Measurements from ENCODE around the gene RFX4.
A peak's percentile ranks its signal among the peaks of the same experiment; 100 is the strongest.

The RFX4 gene

DNA sequence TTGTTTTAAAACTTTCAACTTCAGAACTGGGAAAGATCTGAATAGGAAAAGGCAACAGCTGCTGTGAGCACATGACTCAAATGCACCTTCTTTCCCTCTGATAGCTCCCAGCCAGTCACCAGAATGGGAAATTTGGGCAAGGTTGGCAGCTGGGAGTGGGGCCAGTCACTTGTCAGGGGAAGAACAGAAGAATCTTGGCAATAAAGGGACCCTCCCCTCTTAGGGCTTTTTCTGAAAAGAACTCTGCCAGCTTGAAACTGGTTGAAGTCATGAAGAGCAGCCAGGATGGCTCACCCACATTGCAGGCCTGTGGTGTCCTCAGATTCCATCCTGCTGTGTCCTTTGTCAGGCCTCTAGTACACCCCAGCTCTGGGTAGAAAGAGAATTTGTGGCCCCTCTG is 181.4 kb downstream of the RFX4 start:
- no peak for DNase-seq (ENCODE audit: low read depth in 2 of 2)

DNA sequence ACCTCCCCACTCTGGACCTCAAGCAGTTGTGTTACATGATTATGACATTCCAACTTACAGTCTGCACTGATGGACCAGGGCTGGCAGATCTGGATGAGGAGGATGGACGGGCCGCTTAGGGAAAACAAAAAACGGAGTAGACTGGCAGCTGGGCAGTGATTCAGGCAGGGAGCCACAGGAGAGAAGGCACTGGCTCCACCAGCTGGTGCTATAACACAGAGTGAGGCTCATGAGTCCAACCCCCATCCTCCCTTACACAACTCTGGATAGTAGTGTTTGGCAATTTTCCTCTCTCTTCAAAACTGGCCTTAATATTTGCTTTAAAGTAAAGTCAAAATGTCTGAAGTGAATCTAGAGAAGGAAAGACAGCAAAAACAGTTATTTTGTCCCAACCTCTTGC is 181.9 kb downstream of the RFX4 start:
- DNase-seq (ENCODE audit: low read depth in 2 of 2): no peak

DNA sequence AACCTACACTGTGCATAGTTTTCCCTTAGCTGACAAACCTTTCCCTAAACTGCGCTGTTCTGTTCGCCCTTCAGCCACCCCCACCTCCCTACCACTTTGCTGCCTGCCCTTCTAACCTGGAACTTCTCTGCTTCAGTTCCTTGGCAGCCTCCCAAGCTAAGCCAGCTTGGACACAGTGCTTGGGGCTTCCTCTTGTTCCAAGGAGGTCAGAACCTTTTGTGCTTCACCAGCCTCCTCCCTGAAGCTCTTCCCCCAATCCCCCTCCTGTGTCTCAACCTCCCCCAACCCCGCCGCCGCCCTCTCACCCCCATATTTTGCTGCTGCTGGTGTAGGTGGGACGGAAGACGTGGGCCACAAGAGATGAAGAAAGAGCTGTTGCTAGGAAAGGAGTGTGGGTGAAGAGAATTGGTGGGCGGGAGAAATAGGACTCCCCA is 183.6 kb downstream of the RFX4 start:
- no peak for DNase-seq (ENCODE audit: low read depth in 2 of 2)

DNA sequence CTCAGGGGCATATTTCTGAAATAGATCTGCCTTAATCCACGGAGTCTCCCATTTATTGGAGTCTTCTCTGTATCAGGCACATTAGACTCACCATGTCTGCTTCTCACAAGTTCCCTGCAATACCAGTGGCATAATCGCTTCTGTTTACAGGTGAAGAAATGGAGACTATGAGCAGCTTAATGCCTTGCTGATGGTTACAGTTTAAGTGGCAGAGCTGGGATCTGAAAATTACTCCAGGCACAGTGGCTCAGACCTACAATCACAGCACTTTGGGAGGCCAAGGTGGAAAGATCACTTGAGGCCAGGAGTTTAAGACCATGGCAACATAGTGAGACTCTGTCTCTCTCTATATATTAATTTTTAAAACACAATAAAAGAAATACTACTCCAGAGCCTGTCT is 184.4 kb downstream of the RFX4 start:
- no peak for DNase-seq (ENCODE audit: low read depth in 2 of 2)

GRCh38 chr12:106767954-106768822 is 185.4 kb downstream of the RFX4 start:
- no peak for DNase-seq (ENCODE audit: low read depth in 2 of 2)

- no peak for DNase-seq (ENCODE audit: low read depth in 2 of 2)
These were observed 186.3 kb downstream of the RFX4 start for GRCh38 chr12:106769078-106769477.

- no peak for DNase-seq (ENCODE audit: low read depth in 2 of 2)
These were observed 186.7 kb downstream of the RFX4 start for GRCh38 chr12:106769546-106769945.

DNA sequence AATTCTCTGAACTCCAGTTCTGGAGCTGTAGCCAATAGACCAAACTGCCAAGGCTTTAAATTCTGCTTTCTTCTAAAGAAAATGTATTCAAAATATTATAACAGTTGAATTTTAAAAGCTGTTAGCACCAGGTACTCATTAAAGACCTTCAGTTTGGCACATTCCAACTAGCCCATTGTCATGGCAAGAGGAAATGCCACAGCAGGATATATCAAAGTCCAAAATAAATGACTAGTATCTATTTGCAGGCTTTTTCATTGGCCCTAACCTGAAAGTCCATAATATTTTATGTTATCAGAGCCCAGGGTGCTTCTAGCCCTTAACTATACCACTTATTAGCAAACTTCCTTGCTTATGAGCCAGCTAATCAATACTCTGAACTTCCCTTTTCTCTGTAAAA is 188.6 kb downstream of the RFX4 start:
- DNase-seq (ENCODE audit: low read depth in 2 of 2): no peak

- no peak for DNase-seq (ENCODE audit: low read depth in 2 of 2)
These were observed 190.6 kb downstream of the RFX4 start for GRCh38 chr12:106773286-106774004.

DNA sequence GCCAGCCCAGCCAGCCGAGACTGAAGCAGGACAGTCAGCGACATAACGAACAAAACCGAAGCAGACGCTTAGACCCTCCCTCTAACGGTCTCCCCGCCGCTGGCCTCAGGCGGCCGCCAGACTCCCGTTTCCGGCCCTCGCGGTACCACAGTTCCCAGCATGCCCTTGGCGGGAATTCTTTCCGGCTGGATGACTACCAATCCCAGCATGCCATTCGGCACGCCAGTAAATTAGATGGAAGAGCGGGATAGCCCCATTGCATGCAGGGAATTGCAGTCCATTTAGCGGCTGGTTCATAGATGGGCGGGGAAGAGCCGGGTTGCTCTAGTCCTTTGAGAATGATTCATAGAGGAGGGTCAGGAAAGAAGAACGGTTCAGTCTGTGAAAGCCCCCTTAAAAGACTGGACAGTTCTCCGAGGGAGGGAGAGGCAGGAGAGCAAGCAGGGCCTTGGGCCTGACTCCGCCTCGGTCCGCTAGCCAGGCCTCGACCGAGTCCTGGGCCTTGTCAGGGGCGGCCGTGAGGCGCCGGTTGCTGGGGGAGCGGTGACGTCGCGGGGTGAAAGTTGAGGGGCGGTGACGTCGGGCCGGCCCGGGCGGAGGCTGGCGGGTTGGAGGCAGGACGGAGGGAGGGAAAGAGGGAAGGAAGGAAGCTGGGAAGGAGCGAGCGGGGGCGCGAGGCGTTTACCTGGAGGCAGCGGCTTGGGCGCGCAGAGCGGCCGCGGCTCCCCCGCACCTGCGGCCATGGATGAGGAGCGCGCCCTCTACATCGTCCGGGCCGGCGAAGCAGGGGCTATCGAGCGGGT is 191.4 kb downstream of the RFX4 start, which contains the start of gene RIC8B:
RIC8B (plus strand) TSS at position 678 of the 803 bp plus-strand sequence; CDS start at position 742, 64 bp downstream.
- peak; percentile 53 to 63 for DNase-seq (ENCODE audit: low read depth in 2 of 2)

DNA sequence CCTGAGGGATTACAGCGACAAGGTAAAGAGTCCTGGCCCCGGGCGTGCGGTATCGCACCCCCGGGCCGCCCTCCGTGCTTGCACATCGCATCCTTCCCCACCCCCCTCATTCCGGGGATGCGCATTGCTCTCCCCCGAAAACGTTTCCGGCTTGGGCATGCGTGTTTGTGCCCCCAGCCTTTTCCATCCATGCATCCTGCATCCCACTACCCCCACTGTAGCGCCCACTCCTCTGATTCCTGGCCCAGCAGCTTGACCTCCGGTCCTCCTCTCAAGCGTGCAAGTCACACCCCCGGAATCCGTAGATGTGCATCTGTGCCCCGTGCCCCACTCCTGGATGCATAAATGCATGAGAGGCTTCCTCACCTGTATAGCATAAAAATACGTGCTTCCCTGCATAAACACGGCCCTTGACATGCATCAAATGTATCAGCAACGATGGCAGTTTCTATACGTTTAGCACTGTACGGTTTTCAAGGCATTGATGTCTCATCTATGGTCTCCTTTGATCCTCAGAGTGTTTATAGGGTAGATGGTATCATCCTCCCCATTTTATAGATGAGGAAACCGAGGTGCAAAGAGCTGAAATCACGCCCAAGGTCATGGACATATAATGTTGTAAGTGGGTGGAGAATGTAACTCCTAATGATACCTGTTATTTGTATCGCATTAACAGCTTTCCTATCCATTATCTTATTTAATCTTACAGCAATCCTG is 192.2 kb downstream of the RFX4 start:
- DNase-seq (ENCODE audit: low read depth in 2 of 2): no peak

DNA sequence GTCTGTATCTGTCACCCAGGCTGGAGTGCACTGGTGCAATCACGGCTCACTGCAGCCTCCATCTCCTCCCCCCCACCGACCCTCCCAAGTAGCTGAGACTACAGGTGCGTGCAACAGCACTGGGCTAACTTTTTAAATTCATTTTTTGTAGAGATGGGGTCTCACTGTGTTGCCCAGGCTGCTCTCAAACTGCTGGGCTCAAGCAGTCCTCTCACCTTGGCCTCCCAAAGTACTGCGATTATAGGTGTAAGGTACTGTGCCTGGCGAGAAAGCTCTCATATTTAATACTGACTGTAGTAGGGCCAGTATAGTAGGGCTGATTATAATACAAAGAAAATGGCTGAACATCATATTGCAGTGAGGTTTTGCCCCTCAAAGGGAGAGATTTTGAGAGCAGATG is 194.1 kb downstream of the RFX4 start:
- no peak for DNase-seq (ENCODE audit: low read depth in 2 of 2)

GRCh38 chr12:106780010-106780631 is 197.3 kb downstream of the RFX4 start:
- DNase-seq (ENCODE audit: low read depth in 2 of 2): no peak

DNA sequence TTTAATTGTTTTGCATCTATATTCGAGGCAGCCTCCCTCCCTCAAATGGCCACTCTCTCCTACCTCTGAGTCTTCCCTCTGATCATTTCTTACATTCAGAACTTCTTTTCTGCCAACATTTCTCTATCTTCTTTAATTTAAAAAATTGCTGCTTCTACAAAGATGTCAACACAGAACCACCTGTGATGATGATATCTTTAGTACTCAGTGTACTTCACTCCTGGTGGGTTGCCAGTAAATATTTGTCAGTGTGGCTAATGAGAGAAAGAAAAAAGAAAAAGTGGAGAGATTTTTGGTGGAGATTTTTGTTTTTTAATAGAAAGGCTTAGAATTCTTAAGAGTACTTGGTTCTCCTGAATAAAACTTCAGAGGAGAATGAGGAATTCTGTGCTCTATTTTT is 199.8 kb downstream of the RFX4 start:
- DNase-seq (ENCODE audit: low read depth in 2 of 2): no peak

GRCh38 chr12:106783515-106783914 is 200.7 kb downstream of the RFX4 start:
- no peak for DNase-seq (ENCODE audit: low read depth in 2 of 2)

GRCh38 chr12:106790020-106790419 is 207.2 kb downstream of the RFX4 start:
- no peak for DNase-seq (ENCODE audit: low read depth in 2 of 2)

DNA sequence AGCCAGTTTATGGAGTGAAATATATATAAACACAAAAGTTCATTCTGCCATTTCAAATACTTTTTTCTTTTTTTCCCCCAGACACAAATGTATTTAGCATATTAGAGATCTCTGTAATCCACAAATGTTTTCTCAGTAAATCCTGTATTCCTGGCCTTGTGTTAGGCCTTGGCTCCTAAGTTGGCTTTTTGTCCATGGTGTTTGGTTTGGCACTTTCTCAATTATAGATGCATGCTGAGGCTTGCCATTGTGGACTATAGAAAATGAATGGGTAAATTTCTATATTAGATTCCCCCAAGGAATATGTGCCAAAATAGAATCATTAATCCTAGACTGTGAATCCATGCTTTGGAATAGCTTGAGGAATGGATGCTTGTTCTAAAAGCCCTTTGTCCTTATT is 208.7 kb downstream of the RFX4 start:
- DNase-seq (ENCODE audit: low read depth in 2 of 2): no peak

GRCh38 chr12:106794369-106794768 is 211.6 kb downstream of the RFX4 start:
- no peak for DNase-seq (ENCODE audit: low read depth in 2 of 2)

DNA sequence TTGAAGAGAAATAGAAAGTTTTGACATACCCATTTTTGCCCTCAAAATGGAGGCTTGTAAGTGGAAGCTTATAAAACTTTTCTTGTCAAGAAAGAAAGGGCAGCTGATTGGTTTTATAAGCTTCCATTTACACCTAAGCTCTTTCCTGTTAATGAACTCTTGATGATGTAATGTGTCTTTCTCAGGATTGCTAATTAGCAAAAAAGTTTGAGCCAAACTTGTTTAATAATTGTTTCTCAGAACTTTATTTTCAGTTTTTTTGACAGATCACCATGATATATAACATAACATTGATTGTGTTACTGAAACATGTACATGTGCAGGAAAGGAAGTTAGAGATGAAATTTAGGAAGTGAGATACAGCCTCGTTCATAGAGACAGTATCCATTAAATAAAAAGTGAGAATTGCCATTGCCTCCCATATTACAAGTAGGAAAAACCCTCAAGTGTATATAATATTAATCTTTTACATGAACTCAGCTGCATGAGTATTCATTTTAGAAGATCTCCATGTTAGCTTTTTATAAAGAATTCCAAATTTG is 218.4 kb downstream of the RFX4 start:
- DNase-seq (ENCODE audit: low read depth in 2 of 2): no peak

DNA sequence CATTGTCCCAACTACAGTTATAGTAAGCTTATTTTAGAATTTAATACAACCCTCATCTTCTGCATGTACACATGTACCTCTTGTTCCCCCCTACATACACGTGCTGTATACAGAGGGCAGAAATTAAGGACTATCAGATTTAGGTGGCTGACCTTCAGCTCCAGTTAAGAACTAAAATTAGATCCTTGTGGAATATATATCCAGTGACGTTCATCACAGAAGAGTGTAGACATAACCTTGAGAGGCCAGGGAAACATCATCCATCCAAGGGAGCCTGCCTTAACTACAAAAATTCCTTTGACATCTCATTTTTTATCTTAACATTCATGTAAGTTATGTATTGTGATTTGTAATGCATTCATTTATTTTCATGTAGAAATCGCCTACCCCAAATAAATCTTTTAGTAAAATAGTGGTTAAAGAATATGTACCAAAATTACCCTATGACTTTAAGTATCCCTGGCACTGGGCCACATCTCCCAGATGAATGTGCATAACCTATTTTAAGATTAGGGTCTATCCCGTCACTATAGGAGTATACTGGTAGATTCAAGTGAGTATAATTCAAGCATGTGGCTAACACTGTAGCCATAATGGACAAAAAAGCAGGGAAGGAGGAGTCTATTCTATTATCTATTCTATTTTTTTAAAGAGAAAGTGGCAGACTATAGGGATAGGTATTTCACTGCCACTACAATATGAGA is 219.2 kb downstream of the RFX4 start:
- DNase-seq (ENCODE audit: low read depth in 2 of 2): no peak
